ENCODE data around the gene UGGT2. TPM values are rescaled to one million over a fixed set of nuclear protein-coding genes. Genes with fewer than 3 reads are reported as not detected.

Gene UGGT2
- total RNA-seq, 2 donors from 2014 or later: 37.2 to 40.9 TPM

GRCh38 chr13:96082640-96083039 lies 29.4 kb upstream of the UGGT2 start:
- TF ChIP-seq CTCF (conservative IDR thresholded peaks at IDR 0.05): no peak
- H3K9ac ChIP-seq (ENCODE audit: extremely low read depth, low read length, poor library complexity, severe bottlenecking): no peak overlapping the region
- Mint-ChIP-seq H3K4me1 (peaks cover 59% of the 10 kb centered on the region), H3K9me3 (no peaks in the 10 kb centered on the region), H3K27me3 (ENCODE audit: insufficient read depth) (peaks cover 28% of the 10 kb centered on the region), H3K4me3 (no peak overlapping the region), H3K36me3 (ENCODE audit: low read depth) (no peaks in the 10 kb centered on the region), H3K27ac (no peak overlapping the region)
- no peak for DNase-seq
- no peak overlapping the region for H3K4me3 ChIP-seq (ENCODE audit: low read length)
- no peaks in the 10 kb centered on the region for H3K36me3 ChIP-seq (ENCODE audit: control insufficient read depth, insufficient read depth, low read length)
- peaks cover 7% of the 10 kb centered on the region for H3K27me3 ChIP-seq (ENCODE audit: control insufficient read depth, insufficient read depth, low read length, poor library complexity, severe bottlenecking)
- no peak overlapping the region for H3K27ac ChIP-seq (ENCODE audit: low read depth, low read length)
- H3K9me3 ChIP-seq (ENCODE audit: control insufficient read depth, low read length): no peaks in the 10 kb centered on the region
- peaks cover 3% of the 10 kb centered on the region for H3K4me1 ChIP-seq (ENCODE audit: control insufficient read depth, insufficient read depth, low read length)

GRCh38 chr13:96081888-96082287 lies 28.7 kb upstream of the UGGT2 start:
- Mint-ChIP-seq H3K27me3 (ENCODE audit: insufficient read depth) (peaks cover 29% of the 10 kb centered on the region), H3K4me3 (no peak overlapping the region), H3K36me3 (ENCODE audit: low read depth) (no peaks in the 10 kb centered on the region), H3K27ac (no peak overlapping the region), H3K4me1 (peaks cover 53% of the 10 kb centered on the region), H3K9me3 (no peaks in the 10 kb centered on the region)
- Histone ChIP-seq H3K36me3 (ENCODE audit: control insufficient read depth, insufficient read depth, low read length) (no peaks in the 10 kb centered on the region), H3K9ac (ENCODE audit: extremely low read depth, low read length, poor library complexity, severe bottlenecking) (no peak overlapping the region), H3K4me1 (ENCODE audit: control insufficient read depth, insufficient read depth, low read length) (peaks cover 3% of the 10 kb centered on the region), H3K9me3 (ENCODE audit: control insufficient read depth, low read length) (no peaks in the 10 kb centered on the region), H3K27ac (ENCODE audit: low read depth, low read length) (no peak overlapping the region), H3K4me3 (ENCODE audit: low read length) (no peak overlapping the region), H3K27me3 (ENCODE audit: control insufficient read depth, insufficient read depth, low read length, poor library complexity, severe bottlenecking) (peaks cover 4% of the 10 kb centered on the region)
- DNase-seq: no peak
- 0 to 29% methylated on average over 1 to 2 of the region's 2 CpGs for WGBS, 2 experiments (ENCODE audit: insufficient coverage in 1 of 2, insufficient read length in 1 of 2)
- no peak for TF ChIP-seq CTCF (conservative IDR thresholded peaks at IDR 0.05)

- no peak overlapping the region for H3K27ac ChIP-seq (ENCODE audit: low read depth, low read length)
- H3K4me3 ChIP-seq (ENCODE audit: low read length): no peak overlapping the region
- H3K36me3 ChIP-seq (ENCODE audit: control insufficient read depth, insufficient read depth, low read length): no peaks in the 10 kb centered on the region
- H3K4me1 Mint-ChIP-seq: peaks cover 47% of the 10 kb centered on the region
- H3K27ac Mint-ChIP-seq: no peak overlapping the region
- no peaks in the 10 kb centered on the region for H3K9me3 ChIP-seq (ENCODE audit: control insufficient read depth, low read length)
- TF ChIP-seq CTCF (conservative IDR thresholded peaks at IDR 0.05): no peak
- peaks cover 4% of the 10 kb centered on the region for H3K27me3 ChIP-seq (ENCODE audit: control insufficient read depth, insufficient read depth, low read length, poor library complexity, severe bottlenecking)
- no peaks in the 10 kb centered on the region for H3K4me1 ChIP-seq (ENCODE audit: control insufficient read depth, insufficient read depth, low read length)
- H3K9me3 Mint-ChIP-seq: no peaks in the 10 kb centered on the region
- H3K9ac ChIP-seq (ENCODE audit: extremely low read depth, low read length, poor library complexity, severe bottlenecking): no peak overlapping the region
- peak; percentile 59 for DNase-seq
- no peak overlapping the region for H3K4me3 Mint-ChIP-seq
- peaks cover 27% of the 10 kb centered on the region for H3K27me3 Mint-ChIP-seq (ENCODE audit: insufficient read depth)
- 80 to 100% methylated on average over 2 to 5 of the region's 5 CpGs for WGBS, 2 experiments (ENCODE audit: insufficient coverage in 1 of 2, insufficient read length in 1 of 2)
- no peaks in the 10 kb centered on the region for H3K36me3 Mint-ChIP-seq (ENCODE audit: low read depth)
Observed at GRCh38 chr13:96080676-96081075, 27.5 kb upstream of the UGGT2 start.

Measured in endodermal cell (in vitro differentiated cells).